GM23248 (cell line): ENCODE results near the gene NR5A2.

Experiments
- EZH2 ChIP-seq: fragments of 200-600 bp; sonication (generic); IDR thresholded peaks from 2 replicates; pipeline ENCODE4 v1.6.1; 2018; ENCODE audit warnings: antibody characterized with exemption, mild to moderate bottlenecking; ENCODE audit not compliant: insufficient read depth, poor library complexity, severe bottlenecking
- EZH2phosphoT487 ChIP-seq: fragments of 200-600 bp; sonication (generic); IDR thresholded peaks from 2 replicates; pipeline ENCODE4 v1.6.1; 2018; ENCODE audit warnings: antibody characterized with exemption, moderate library complexity, mild to moderate bottlenecking, low read depth; ENCODE audit not compliant: insufficient read depth

GRCh38 chr1:200095057-200095577, 67.6 kb downstream of the NR5A2 start:
- TF ChIP-seq EZH2: no peak
- TF ChIP-seq EZH2phosphoT487: no peak
